Measurements from ENCODE around the gene FOXS1.

The FOXS1 gene

GRCh38 chr20:31860390-31861134, 15.2 kb upstream of the FOXS1 start:
- no peak for DNase-seq

- DNase-seq, result no peak
Measured at GRCh38 chr20:31859998-31860380, 14.6 kb upstream of the FOXS1 start.

GRCh38 chr20:31859266-31859997, 14.0 kb upstream of the FOXS1 start:
- no peak for DNase-seq

- DNase-seq, result no peak
Measured at GRCh38 chr20:31858760-31859083, 13.3 kb upstream of the FOXS1 start.

- DNase-seq, result no peak
Measured at GRCh38 chr20:31857861-31858759, 12.7 kb upstream of the FOXS1 start.

- no peak for DNase-seq
Measured at GRCh38 chr20:31856516-31856915, 11.1 kb upstream of the FOXS1 start.

GRCh38 chr20:31853481-31853880, 8.1 kb upstream of the FOXS1 start:
- DNase-seq, result no peak

- no peak for DNase-seq
Measured at GRCh38 chr20:31851240-31851955, 6.0 kb upstream of the FOXS1 start.

- peak; percentile 78 for DNase-seq
Measured at GRCh38 chr20:31849306-31849930, 4.0 kb upstream of the FOXS1 start.

GRCh38 chr20:31848088-31848999, 2.9 kb upstream of the FOXS1 start:
- DNase-seq, result no peak

- no peak for DNase-seq
Measured at GRCh38 chr20:31846793-31847138, 1.4 kb upstream of the FOXS1 start.

- no peak for DNase-seq
Measured at GRCh38 chr20:31844737-31845299, 586 bp downstream of the FOXS1 start.

GRCh38 chr20:31843881-31844280, 1.5 kb downstream of the FOXS1 start:
- no peak for DNase-seq

- DNase-seq, result no peak
Measured at GRCh38 chr20:31843288-31843687, 2.1 kb downstream of the FOXS1 start.

- DNase-seq, result no peak
Measured at GRCh38 chr20:31842471-31843157, 2.8 kb downstream of the FOXS1 start.

- no peak for DNase-seq
Measured at GRCh38 chr20:31841928-31842327, 3.5 kb downstream of the FOXS1 start.

- no peak for DNase-seq
Measured at GRCh38 chr20:31840906-31841816, 4.2 kb downstream of the FOXS1 start.

- no peak for DNase-seq
Measured at GRCh38 chr20:31839782-31840487, 5.5 kb downstream of the FOXS1 start.

All from NCI-H774 (cell line).